GM18861 (cell line): ENCODE data around the gene RDH16.
"Not testable (repeated sequence)": the region's sequence is repeated elsewhere in the genome, so short reads cannot be mapped to it uniquely, and the experiment has no call there.

Source experiments
- ATAC-seq: cut with Tn5 transposase; IDR thresholded peaks from one replicate; pipeline ENCODE4 v1.9.1; 2021; ENCODE audit not compliant: unreplicated experiment

The RDH16 gene

GRCh38 chr12:56989861-56990610 is 32.6 kb upstream of the RDH16 start:
- no peak for ATAC-seq

- ATAC-seq = no peak
These were observed 30.9 kb upstream of the RDH16 start for GRCh38 chr12:56988207-56988739.

GRCh38 chr12:56987551-56988053 is 30.2 kb upstream of the RDH16 start:
- no peak for ATAC-seq

- ATAC-seq = no peak
These were observed 29.6 kb upstream of the RDH16 start for GRCh38 chr12:56987011-56987410.

GRCh38 chr12:56985714-56986113 is 28.3 kb upstream of the RDH16 start:
- ATAC-seq = not testable (repeated sequence)

- ATAC-seq = no peak
These were observed 26.0 kb upstream of the RDH16 start for GRCh38 chr12:56983386-56983785.

- ATAC-seq = not testable (repeated sequence)
These were observed 25.3 kb upstream of the RDH16 start for GRCh38 chr12:56982578-56983236.

- ATAC-seq = no peak
These were observed 23.6 kb upstream of the RDH16 start for GRCh38 chr12:56980941-56981530.

GRCh38 chr12:56980268-56980667 is 22.9 kb upstream of the RDH16 start:
- ATAC-seq = no peak

GRCh38 chr12:56979628-56980027 is 22.2 kb upstream of the RDH16 start:
- no peak for ATAC-seq

- ATAC-seq = no peak
These were observed 21.2 kb upstream of the RDH16 start for GRCh38 chr12:56978397-56979138.

GRCh38 chr12:56977361-56977760 is 20.0 kb upstream of the RDH16 start:
- ATAC-seq = not testable (repeated sequence)

GRCh38 chr12:56974224-56974623 is 16.8 kb upstream of the RDH16 start:
- ATAC-seq = not testable (repeated sequence)

- ATAC-seq = not testable (repeated sequence)
These were observed 11.5 kb upstream of the RDH16 start for GRCh38 chr12:56968910-56969309.

GRCh38 chr12:56965997-56966642 is 8.7 kb upstream of the RDH16 start:
- not testable (repeated sequence) for ATAC-seq

GRCh38 chr12:56965124-56965523 is 7.7 kb upstream of the RDH16 start:
- ATAC-seq = not testable (repeated sequence)

GRCh38 chr12:56963557-56963956 is 6.1 kb upstream of the RDH16 start:
- not testable (repeated sequence) for ATAC-seq

GRCh38 chr12:56962247-56962646 is 4.8 kb upstream of the RDH16 start:
- ATAC-seq = not testable (repeated sequence)

GRCh38 chr12:56958422-56958821 is 1.0 kb upstream of the RDH16 start:
- no peak for ATAC-seq

GRCh38 chr12:56955631-56956256 is 1.7 kb downstream of the RDH16 start:
- no peak for ATAC-seq
